ENCODE results near the gene IGF2R.
A peak's percentile ranks its signal among the peaks of the same experiment; 100 is the strongest.
"Not testable (repeated sequence)": the region's sequence is repeated elsewhere in the genome, so short reads cannot be mapped to it uniquely, and the experiment has no call there.

Gene IGF2R, protein sequence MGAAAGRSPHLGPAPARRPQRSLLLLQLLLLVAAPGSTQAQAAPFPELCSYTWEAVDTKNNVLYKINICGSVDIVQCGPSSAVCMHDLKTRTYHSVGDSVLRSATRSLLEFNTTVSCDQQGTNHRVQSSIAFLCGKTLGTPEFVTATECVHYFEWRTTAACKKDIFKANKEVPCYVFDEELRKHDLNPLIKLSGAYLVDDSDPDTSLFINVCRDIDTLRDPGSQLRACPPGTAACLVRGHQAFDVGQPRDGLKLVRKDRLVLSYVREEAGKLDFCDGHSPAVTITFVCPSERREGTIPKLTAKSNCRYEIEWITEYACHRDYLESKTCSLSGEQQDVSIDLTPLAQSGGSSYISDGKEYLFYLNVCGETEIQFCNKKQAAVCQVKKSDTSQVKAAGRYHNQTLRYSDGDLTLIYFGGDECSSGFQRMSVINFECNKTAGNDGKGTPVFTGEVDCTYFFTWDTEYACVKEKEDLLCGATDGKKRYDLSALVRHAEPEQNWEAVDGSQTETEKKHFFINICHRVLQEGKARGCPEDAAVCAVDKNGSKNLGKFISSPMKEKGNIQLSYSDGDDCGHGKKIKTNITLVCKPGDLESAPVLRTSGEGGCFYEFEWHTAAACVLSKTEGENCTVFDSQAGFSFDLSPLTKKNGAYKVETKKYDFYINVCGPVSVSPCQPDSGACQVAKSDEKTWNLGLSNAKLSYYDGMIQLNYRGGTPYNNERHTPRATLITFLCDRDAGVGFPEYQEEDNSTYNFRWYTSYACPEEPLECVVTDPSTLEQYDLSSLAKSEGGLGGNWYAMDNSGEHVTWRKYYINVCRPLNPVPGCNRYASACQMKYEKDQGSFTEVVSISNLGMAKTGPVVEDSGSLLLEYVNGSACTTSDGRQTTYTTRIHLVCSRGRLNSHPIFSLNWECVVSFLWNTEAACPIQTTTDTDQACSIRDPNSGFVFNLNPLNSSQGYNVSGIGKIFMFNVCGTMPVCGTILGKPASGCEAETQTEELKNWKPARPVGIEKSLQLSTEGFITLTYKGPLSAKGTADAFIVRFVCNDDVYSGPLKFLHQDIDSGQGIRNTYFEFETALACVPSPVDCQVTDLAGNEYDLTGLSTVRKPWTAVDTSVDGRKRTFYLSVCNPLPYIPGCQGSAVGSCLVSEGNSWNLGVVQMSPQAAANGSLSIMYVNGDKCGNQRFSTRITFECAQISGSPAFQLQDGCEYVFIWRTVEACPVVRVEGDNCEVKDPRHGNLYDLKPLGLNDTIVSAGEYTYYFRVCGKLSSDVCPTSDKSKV (N-terminal part only)

DNA sequence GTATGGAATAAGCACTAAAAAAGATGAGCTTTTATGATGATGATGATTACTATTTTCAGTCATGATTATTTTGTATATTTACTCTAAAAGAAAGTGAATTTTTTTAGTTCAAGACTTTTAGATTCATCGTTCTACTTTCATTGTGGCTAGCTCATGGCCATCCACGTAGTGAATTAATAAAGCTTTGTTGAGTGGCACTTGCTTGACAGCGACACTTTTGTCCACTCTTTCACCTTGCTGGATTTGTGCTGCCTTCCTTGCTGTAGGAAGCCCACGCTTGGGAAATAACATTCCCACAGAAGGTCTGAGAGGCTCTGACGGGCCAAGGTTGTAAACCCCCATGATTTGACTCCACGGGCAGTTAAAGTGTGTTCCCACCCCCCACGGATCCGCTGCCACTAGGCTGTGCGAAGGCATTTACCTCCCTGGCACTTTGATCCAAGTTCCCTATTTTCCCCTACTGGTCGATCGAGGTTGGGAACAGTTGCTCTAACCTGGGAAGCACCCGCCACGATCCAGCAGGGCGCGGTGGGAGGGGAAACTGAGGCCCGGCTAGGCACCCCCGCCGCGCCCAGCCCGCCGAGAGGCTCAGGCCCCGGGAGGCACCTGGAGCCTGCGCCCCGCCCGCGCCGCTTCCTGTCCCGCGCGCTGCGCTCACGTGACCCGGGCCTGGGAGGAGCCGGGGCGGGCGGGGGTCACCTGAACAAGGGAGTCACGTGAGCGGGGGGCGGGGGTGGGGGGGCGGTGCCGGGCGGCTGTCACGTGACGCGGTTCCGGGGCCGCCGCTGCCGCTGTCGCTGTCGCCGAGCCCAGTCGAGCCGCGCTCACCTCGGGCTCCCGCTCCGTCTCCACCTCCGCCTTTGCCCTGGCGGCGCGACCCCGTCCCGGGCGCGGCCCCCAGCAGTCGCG is at the start of gene IGF2R:
IGF2R (plus strand) TSS at position 788 of the 909 bp plus-strand sequence. CDS start 165 bp downstream, outside the sequence.
- DNase-seq: peak in 1 of 2 donors; percentile 71

DNA sequence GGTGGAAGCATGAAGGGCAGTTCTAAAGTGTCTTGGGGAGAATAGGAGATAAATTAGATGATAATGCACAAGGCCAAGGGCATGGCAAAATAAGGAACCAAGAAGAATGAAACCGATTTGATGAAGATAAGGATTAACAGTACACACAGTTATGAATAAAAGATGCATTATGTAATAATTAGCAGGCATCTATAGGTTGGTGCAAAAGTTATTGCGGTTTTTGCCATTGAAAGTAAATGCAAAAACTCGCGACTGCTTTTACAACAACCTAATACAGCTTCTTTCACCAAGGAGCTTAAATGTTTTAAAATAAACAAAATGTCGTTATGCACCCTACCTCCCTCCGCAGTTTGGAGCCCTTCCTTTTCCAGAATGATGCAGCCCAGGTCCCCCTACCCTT is 49.1 kb upstream of the IGF2R start:
- DNase-seq: no peak

DNA sequence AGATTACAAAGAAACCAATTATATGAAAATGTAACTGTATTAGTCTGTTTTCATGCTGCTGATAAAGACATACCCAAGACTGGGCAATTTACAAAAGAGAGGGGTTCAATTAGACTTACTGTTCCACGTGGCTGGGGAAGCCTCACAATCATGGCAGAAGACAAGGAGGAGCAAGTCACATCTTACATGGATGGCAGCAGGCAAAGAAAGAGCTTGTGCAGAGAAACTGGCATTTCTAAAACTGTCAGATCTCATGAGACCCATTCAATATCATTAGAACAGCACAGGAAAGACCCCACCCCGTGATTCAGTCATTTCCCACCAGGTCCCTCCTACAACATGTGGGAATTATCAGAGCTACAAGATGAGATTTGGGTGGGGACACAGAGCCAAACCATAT is 44.7 kb upstream of the IGF2R start:
- DNase-seq: not testable (repeated sequence)

DNA sequence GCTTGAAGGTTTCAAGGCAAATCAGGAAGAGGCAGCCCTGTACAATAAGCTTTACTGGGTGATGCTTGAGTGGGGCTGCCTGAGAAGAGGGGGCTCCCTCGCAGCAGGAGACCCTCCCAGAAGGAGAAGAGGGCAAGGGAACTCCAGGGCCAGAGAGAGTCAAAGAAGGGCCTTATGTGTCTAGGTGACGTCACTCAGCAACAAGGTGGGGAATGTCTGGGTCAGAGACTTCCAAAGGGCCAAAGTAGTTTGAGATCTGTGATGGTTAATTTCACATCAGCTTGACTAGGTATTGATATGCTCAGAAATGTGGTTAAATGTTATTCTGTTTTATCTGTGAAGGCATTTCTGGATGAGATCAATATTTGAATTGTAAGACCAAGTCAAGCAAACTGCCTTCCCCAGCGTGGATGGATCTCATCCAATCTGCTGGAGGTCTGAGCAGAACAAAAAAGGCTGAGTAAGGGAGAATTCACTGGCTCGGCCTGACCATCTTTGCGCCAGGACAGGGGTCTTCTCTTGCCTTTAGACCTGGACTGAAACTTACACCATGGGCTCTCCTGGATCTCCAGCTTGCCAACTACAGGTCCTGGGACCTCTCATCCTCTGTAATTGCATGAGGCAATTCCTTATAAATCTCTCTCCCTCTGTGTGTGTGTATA is 42.2 kb upstream of the IGF2R start:
- no peak for DNase-seq

GRCh38 chr6:159929819-159930218 is 39.1 kb upstream of the IGF2R start:
- DNase-seq: no peak

DNA sequence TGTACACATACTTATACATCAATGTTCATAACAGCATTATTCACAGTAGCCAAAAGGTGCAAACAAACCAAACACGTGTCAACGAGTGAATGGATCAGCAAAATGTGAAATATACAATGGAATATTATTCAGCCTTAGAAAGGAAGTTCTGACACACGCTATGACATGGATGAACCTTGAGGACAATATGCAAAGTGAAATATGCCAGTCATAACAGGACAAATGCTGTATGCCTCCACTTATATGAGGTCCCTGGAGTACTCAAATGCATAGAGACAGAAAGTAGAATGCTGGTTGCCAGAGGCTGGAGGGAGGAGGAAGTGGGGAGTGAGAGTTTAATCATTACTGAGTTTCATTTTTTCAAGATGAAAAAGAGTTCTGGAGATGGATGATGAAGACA is 37.8 kb upstream of the IGF2R start:
- no peak for DNase-seq

DNA sequence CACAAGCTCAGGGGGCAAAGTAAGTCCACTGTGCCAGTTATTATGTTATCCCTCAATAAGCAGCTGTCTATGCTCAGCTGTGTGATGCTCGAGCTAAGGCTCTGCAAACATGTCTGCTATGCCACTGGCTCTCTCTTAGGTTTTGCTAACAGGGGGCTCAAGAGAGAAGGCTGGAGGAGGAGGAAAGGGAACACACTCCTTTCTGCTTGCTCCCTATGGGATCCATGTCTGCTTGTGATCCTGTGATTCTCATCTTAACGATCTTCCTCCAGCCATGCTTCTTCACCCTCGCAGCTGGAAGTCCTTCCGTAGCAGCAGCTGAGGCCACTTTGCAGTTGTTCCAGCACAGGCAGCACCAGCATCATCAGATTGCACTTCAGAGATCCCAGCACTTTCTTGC is 37.0 kb upstream of the IGF2R start:
- DNase-seq: no peak

GRCh38 chr6:159933077-159933476 is 35.8 kb upstream of the IGF2R start:
- DNase-seq: no peak

DNA sequence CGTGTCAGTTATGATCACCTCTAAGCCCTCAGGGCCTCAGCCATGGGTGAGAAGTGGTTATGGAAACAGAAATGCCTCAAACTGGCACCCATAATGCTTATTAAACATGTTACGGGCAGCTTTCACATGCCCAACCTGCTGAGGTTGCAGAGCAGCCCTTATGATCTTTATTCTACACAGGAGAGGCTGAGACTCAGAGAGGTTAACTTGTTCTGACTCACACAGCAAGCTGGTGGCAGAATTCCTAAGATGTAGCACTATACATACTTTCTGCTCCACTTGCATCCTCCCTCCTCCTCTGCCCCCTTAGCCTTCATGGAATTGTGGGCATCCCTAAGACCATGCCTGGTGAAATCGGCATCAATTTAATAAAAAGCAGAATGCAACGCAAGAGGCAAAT is 34.7 kb upstream of the IGF2R start:
- DNase-seq: no peak

DNA sequence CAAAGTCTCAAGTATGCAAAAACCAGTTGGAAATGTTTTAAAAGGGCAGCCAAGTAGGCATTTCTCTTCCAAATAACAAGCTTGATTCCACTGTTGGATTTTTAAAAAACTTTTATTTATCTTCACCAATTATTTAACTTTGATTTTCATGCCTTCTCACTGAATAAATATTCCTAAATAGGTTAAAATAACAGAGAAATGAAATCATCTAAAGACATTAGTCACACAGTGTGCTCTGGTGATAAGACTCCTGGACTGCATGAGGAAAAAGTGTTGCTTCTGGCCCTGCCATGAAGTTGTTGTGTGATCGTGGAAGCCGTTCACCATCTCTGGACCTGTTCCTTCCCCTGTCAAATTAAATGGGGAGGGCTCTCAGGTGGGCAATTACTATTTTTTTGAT is 33.8 kb upstream of the IGF2R start:
- DNase-seq: no peak

GRCh38 chr6:159935633-159936032 is 33.2 kb upstream of the IGF2R start:
- DNase-seq: no peak

DNA sequence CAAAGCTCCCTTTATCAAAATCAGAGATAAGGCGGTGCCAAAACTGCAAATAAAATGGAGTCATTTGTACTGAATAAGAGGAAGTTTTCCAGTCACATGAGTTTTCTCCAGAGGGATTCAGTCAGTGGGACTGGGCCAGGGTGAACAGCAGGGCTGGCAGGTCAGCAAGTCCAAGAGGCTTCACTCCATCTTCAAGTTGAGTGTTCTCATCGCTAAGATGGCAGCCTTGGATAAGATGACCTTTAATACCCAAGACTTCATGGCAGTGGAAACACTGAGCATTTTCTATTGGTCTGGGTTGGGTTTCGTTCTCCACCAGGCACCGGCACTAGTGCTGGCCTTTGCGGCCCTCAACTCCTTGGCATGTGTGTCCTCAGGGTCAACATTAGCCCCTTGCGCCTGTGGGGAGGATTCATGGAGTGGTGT is 29.3 kb upstream of the IGF2R start:
- no peak for DNase-seq

DNA sequence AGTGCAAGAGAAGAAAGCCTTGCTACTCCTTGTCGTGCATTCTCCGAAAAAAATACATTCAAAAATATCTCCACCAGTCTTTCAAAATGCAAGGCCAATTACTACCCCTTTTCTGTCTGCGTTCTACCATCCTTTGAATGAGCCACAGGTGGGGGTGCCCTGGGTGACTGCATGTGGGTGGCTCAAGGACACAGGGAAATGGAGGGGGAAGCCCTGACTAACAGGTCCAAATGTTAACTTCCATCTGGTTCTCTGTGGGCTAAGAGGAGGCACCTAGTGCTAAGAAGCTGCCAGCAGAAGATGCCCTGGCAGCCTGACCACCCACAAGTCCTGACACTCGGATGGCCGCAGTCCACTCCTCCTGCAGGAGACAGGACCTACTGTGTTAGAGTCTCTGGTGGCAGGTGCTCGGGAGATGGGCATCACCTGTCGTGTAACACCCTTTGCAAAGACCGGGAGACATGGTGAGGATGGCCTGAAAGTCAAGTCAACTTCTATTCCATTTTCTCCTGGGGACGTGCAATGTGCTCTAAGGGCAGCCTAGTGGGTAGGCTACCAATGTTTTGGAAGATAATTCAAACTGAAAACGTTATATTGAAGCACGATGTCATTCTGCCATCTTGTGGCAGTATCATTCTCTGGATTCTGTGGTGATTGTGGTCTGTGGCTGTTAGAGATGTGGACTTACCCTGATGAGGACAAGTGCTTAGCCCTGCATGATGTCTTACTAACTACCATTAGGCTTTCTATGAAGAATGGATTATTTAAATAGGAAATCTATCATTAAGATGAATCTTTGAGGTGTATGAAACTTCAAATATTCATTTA is 27.4 kb upstream of the IGF2R start:
- DNase-seq: peak in 1 of 2 donors; percentile 25

GRCh38 chr6:159943101-159943632 is 25.7 kb upstream of the IGF2R start:
- DNase-seq: no peak

DNA sequence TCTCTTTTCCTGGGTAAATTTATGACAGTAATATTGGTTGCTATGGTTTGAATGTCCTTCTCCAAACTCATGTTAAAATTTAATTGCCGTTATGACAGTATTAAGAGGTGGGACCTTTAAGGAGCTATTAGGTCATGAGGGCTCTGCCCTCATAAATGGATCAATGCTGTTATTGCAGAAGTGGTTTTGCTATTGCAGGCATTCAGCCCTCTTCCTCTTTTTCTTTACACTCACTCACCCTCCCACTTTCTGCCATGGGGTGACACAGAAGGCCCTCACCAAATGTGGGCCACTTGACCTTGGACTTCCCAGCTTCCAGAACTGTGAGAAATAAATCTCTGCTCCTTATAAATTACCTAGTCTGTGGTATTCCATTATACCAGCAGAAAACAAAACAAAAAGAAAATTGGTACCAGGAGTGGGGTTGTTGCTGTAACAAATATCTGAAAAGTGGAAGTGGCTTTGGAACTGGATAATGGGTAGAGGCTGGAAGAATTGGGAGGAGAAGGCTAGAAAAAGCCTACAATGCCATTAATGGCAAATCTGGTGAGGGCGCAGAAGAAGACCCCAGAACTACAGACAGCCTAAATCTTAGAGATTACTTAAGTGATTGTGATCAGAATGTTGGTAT is 24.8 kb upstream of the IGF2R start:
- no peak for DNase-seq

- no peak for DNase-seq
Observed at GRCh38 chr6:159945801-159946392, 23.0 kb upstream of the IGF2R start.

GRCh38 chr6:159946912-159947311 is 22.0 kb upstream of the IGF2R start:
- no peak for DNase-seq

GRCh38 chr6:159948199-159948598 is 20.7 kb upstream of the IGF2R start:
- DNase-seq: no peak

DNA sequence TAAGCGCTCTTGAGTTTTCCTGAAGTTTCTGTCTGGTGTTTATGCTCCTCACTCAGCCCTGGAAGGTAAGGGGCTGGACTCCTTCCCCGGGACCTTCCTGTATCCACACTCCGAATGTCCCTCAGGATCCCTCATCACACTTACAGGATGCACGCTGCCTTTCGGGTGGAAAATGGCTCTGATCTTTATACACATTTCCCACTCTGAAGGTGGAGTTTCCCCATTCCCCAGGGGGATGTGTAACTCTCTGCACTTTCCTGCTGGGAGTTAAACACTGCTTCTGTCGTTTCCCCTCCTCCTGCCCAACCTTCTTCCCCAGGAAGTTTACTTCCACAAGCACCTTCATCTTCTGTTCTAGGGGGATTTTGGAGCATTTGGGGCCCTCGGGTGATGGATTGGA is 17.1 kb upstream of the IGF2R start:
- no peak for DNase-seq

All from bone marrow (tissue), 2 donors.